ENCODE results near the gene CCDC187.

DNA sequence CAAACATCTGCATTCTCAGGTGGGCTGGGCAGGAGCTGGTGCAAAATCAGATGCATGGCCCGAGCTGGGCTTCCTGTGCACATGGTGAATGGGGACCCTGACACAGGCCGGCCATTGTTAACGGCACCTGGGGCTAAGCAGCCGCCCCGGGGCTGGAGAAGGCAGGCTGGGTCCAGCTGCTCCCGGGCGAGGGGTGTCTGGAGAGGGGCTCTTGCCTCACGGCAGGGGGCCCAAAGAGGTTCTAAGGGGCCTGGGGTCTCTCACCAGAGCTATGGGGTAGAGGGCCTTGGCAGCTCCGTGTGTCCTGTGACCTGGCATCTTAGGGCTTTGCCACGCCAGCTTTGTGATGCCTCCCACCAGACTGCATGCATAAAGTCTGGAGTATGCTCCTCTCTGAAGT is 53.2 kb downstream of the CCDC187 start:
- TF ChIP-seq POLR2A (IDR thresholded peaks at IDR 0.05) (no peak), CTCF (IDR thresholded peaks at IDR 0.05) (no peak), EP300 (IDR thresholded peaks at IDR 0.05) (no peak)

Measured in upper lobe of left lung (tissue), 4 donors.